Aorta (tissue), 5 donors: ENCODE data around the gene RGS7. TPM values are rescaled to one million over a fixed set of nuclear protein-coding genes. Genes with fewer than 3 reads are reported as not detected.

Source experiments
- ATAC-seq: fragments of 200-7000 bp; cut with Tn5 transposase; one replicate; pipeline ENCODE4 v1.9.1; 2022; ENCODE audit warnings: moderate library complexity; ENCODE audit not compliant: low FRiP score
- DNase-seq, 2 donors: peaks; one replicate each; pipeline ENCODE4 v3.0.0-alpha.2; 2020
- H3K27ac ChIP-seq, 2 donors: one replicate each; pipeline ENCODE4 v1.5.1; 2013; ENCODE audit warnings: low read length in 2 of 2, mild to moderate bottlenecking in 2 of 2, moderate library complexity in 2 of 2, control low read depth in 1 of 2, inconsistent platforms in 1 of 2, low read depth in 1 of 2
- H3K27me3 ChIP-seq, 2 donors: one replicate each; pipeline ENCODE4 v1.6.1; 2013; ENCODE audit warnings: control low read depth in 1 of 2, low read length in 1 of 2, mild to moderate bottlenecking in 1 of 2, moderate library complexity in 1 of 2; ENCODE audit not compliant: insufficient read depth in 2 of 2, control insufficient read depth in 1 of 2
- H3K36me3 ChIP-seq, 2 donors: one replicate each; pipeline ENCODE4 v1.6.1; 2013; ENCODE audit warnings: control low read depth in 1 of 2, low read length in 1 of 2, mild to moderate bottlenecking in 1 of 2; ENCODE audit not compliant: insufficient read depth in 2 of 2, control insufficient read depth in 1 of 2
- H3K4me1 ChIP-seq, 2 donors: one replicate each; pipeline ENCODE4 v1.6.1; 2013; ENCODE audit warnings: low read length in 2 of 2, control low read depth in 1 of 2, mild to moderate bottlenecking in 1 of 2, moderate library complexity in 1 of 2; ENCODE audit not compliant: insufficient read depth in 2 of 2, control insufficient read depth in 1 of 2
- H3K4me3 ChIP-seq, 2 donors: one replicate each; pipeline ENCODE4 v1.5.1; 2013; ENCODE audit warnings: low read length in 2 of 2, control low read depth in 1 of 2, mild to moderate bottlenecking in 1 of 2
- H3K9me3 ChIP-seq: one replicate; pipeline ENCODE4 v1.6.1; 2013; ENCODE audit warnings: mild to moderate bottlenecking, low read length; ENCODE audit not compliant: control insufficient read depth
- WGBS, 2 donors: extraction: QIAGEN DNeasy Blood & Tissue Kit; methylation state at CpG; one replicate each; pipeline ENCODE4 v1.1.7; 2013; 5-methylcytosine and 5-hydroxymethylcytosine counted together
- intact Hi-C, 2 donors: fragments of 100-400 bp; cut with DNase I; formaldehyde crosslinking; loops; one replicate each; pipeline versions ENCODE4 v1.14.2 to v1.15.0; 2022
- polyA plus RNA-seq, 2 donors: library from polyadenylated mRNA; stranded (reverse); fragments of 200-250 nt; gene quantifications; one replicate each; pipeline ENCODE4 v1.2.3, GENCODE V29; 2013
- total RNA-seq, 2 donors: library from RNA; stranded (reverse); fragmentation: NEBNext Ultra II Directional; extraction: Animal tissue kit (Norgen Biotek cat#: 25700); gene quantifications; one replicate each; pipeline ENCODE4 v1.2.1, GENCODE V29; 2021
- donor health status: healthy with polysubstance abuse.
- donor health status: Bipolar disorder and iron deficiency.
- donor health status: DM: no; HTN: no; CAD: no.
- donor health status: DM: no; HTN: no; CAD: no.
- donor health status: DM: yes; HTN: yes; CAD: no.

The RGS7 gene
- total and polyA plus RNA-seq, 4 donors: not detected

GRCh38 chr1:241115784-241116183 is 241.2 kb downstream of the RGS7 start:
- no peak for DNase-seq
- WGBS, 2 donors: 83 to 85% methylated on average over 5 of the region's 5 CpGs
- H3K4me3 ChIP-seq: no peak overlapping the region
- no peak overlapping the region for H3K27ac ChIP-seq
- no peaks in the 10 kb centered on the region for H3K27me3 ChIP-seq
- H3K9me3 ChIP-seq: no peaks in the 10 kb centered on the region
- ATAC-seq: no peak
- H3K4me1 ChIP-seq: no peaks in the 10 kb centered on the region
- no peaks in the 10 kb centered on the region for H3K36me3 ChIP-seq
- intact Hi-C loops: no loop called here

GRCh38 chr1:241114699-241115233 is 242.2 kb downstream of the RGS7 start:
- intact Hi-C loops: no loop called here
- no peaks in the 10 kb centered on the region for H3K27me3 ChIP-seq
- H3K4me3 ChIP-seq: no peak overlapping the region
- H3K27ac ChIP-seq: no peak overlapping the region
- ATAC-seq (no peak), DNase-seq (no peak)
- no peaks in the 10 kb centered on the region for H3K4me1 ChIP-seq
- H3K9me3 ChIP-seq: no peaks in the 10 kb centered on the region
- 20 to 28% methylated on average over 1 of the region's 1 CpG for WGBS, 2 donors
- no peaks in the 10 kb centered on the region for H3K36me3 ChIP-seq

- H3K9me3 ChIP-seq: no peaks in the 10 kb centered on the region
- intact Hi-C loops: no loop called here
- no peak for ATAC-seq
- H3K27me3 ChIP-seq: no peaks in the 10 kb centered on the region
- DNase-seq: no peak
- WGBS, 2 donors: 32 to 52% methylated on average over 5 of the region's 5 CpGs
- no peak overlapping the region for H3K27ac ChIP-seq
- no peaks in the 10 kb centered on the region for H3K4me1 ChIP-seq
- no peaks in the 10 kb centered on the region for H3K36me3 ChIP-seq
- no peak overlapping the region for H3K4me3 ChIP-seq
These were observed 243.4 kb downstream of the RGS7 start for GRCh38 chr1:241113557-241113956.

GRCh38 chr1:241109039-241109438 is 248.0 kb downstream of the RGS7 start:
- Histone ChIP-seq H3K27me3 (no peaks in the 10 kb centered on the region), H3K27ac (no peak overlapping the region), H3K4me3 (no peak overlapping the region), H3K36me3 (no peaks in the 10 kb centered on the region), H3K9me3 (no peaks in the 10 kb centered on the region), H3K4me1 (no peaks in the 10 kb centered on the region)
- ATAC-seq: no peak
- intact Hi-C loops: no loop called here
- DNase-seq: no peak
- WGBS, 2 donors: 84 to 86% methylated on average over 7 of the region's 7 CpGs

- H3K4me1 ChIP-seq: no peaks in the 10 kb centered on the region
- ATAC-seq: no peak
- 86 to 88% methylated on average over 3 of the region's 3 CpGs for WGBS, 2 donors
- intact Hi-C loops: no loop called here
- no peaks in the 10 kb centered on the region for H3K36me3 ChIP-seq
- no peak overlapping the region for H3K4me3 ChIP-seq
- DNase-seq: no peak
- no peaks in the 10 kb centered on the region for H3K27me3 ChIP-seq
- H3K27ac ChIP-seq: no peak overlapping the region
- H3K9me3 ChIP-seq: no peaks in the 10 kb centered on the region
These were observed 251.9 kb downstream of the RGS7 start for GRCh38 chr1:241105147-241105546.

GRCh38 chr1:241102664-241103063 is 254.3 kb downstream of the RGS7 start:
- ATAC-seq: no peak
- Histone ChIP-seq H3K4me3 (no peak overlapping the region), H3K27ac (no peak overlapping the region), H3K36me3 (no peaks in the 10 kb centered on the region), H3K27me3 (no peaks in the 10 kb centered on the region), H3K9me3 (no peaks in the 10 kb centered on the region), H3K4me1 (no peaks in the 10 kb centered on the region)
- no peak for DNase-seq
- intact Hi-C loops: no loop called here
- 6 to 7% methylated on average over 1 of the region's 1 CpG for WGBS, 2 donors

- H3K4me3 ChIP-seq: no peak overlapping the region
- H3K27me3 ChIP-seq: no peaks in the 10 kb centered on the region
- no peaks in the 10 kb centered on the region for H3K4me1 ChIP-seq
- 40 to 49% methylated on average over 3 of the region's 3 CpGs for WGBS, 2 donors
- DNase-seq (no peak), ATAC-seq (no peak)
- H3K9me3 ChIP-seq: no peaks in the 10 kb centered on the region
- no peaks in the 10 kb centered on the region for H3K36me3 ChIP-seq
- H3K27ac ChIP-seq: no peak overlapping the region
- intact Hi-C loops: no loop called here
These were observed 255.4 kb downstream of the RGS7 start for GRCh38 chr1:241101622-241102021.

- H3K36me3 ChIP-seq: no peaks in the 10 kb centered on the region
- intact Hi-C loops: no loop called here
- no peak overlapping the region for H3K4me3 ChIP-seq
- no peaks in the 10 kb centered on the region for H3K4me1 ChIP-seq
- no peaks in the 10 kb centered on the region for H3K9me3 ChIP-seq
- H3K27ac ChIP-seq: no peak overlapping the region
- ATAC-seq: no peak
- 94 to 96% methylated on average over 5 of the region's 5 CpGs for WGBS, 2 donors
- DNase-seq: no peak
- no peaks in the 10 kb centered on the region for H3K27me3 ChIP-seq
These were observed 259.5 kb downstream of the RGS7 start for GRCh38 chr1:241097479-241097878.

GRCh38 chr1:241096982-241097381 is 260.0 kb downstream of the RGS7 start:
- no peaks in the 10 kb centered on the region for H3K9me3 ChIP-seq
- intact Hi-C loops: no loop called here
- no peak for ATAC-seq
- no peak overlapping the region for H3K4me3 ChIP-seq
- H3K27ac ChIP-seq: no peak overlapping the region
- H3K4me1 ChIP-seq: no peaks in the 10 kb centered on the region
- 48 to 49% methylated on average over 4 of the region's 4 CpGs for WGBS, 2 donors
- no peaks in the 10 kb centered on the region for H3K36me3 ChIP-seq
- H3K27me3 ChIP-seq: no peaks in the 10 kb centered on the region
- no peak for DNase-seq
